Activated CD4-positive, alpha-beta memory T cell treated with anti-CD3 and anti-CD28 coated beads for 36 hours (primary cell): ENCODE data around the gene AP4S1. TPM values are rescaled to one million over a fixed set of nuclear protein-coding genes. Genes with fewer than 3 reads are reported as not detected.
"Not testable (repeated sequence)": the region's sequence is repeated elsewhere in the genome, so short reads cannot be mapped to it uniquely, and the experiment has no call there.

ENCODE experiments used
- CTCF ChIA-PET: fragments of 350-600 bp; sonication (Branson Sonifier 250); formaldehyde crosslinking; loops from one replicate; lab custom pipeline; 2021; ENCODE audit warnings: antibody characterized with exemption, inconsistent platforms; lab: Charles Lee
- POLR2A ChIA-PET: fragments of 350-600 bp; sonication (Branson Sonifier 250); formaldehyde crosslinking; loops from one replicate; lab custom pipeline; 2021; ENCODE audit warnings: antibody characterized with exemption; lab: Charles Lee
- DNase-seq: peaks from one replicate; pipeline ENCODE4 v3.0.0-alpha.2; 2020
- H3K27ac Mint-ChIP-seq: one replicate; pipeline ENCODE4 v1.8.0; 2021; ENCODE audit warnings: mixed read lengths
- H3K27me3 Mint-ChIP-seq: one replicate; pipeline ENCODE4 v1.8.0; 2021; ENCODE audit warnings: mixed read lengths
- H3K36me3 Mint-ChIP-seq: one replicate; pipeline ENCODE4 v1.8.0; 2021; ENCODE audit warnings: mixed read lengths
- H3K4me1 Mint-ChIP-seq: one replicate; pipeline ENCODE4 v1.8.0; 2021; ENCODE audit warnings: low read depth, mixed read lengths
- H3K4me3 Mint-ChIP-seq: one replicate; pipeline ENCODE4 v1.8.0; 2021; ENCODE audit warnings: mild to moderate bottlenecking, mixed read lengths
- H3K9me3 Mint-ChIP-seq: one replicate; pipeline ENCODE4 v1.8.0; 2021; ENCODE audit warnings: mixed read lengths
- intact Hi-C: fragments of 100-400 bp; cut with micrococcal nuclease; formaldehyde crosslinking; loops from one replicate; pipeline ENCODE4 v1.15.1; 2023
- total RNA-seq, 2 experiments: library from RNA; stranded (reverse); gene quantifications; one replicate each; pipeline ENCODE4 v1.2.3, GENCODE V29; 2021

Gene AP4S1
- total RNA-seq, 2 experiments from 2014 or later = 3.9 to 5.9 TPM

DNA sequence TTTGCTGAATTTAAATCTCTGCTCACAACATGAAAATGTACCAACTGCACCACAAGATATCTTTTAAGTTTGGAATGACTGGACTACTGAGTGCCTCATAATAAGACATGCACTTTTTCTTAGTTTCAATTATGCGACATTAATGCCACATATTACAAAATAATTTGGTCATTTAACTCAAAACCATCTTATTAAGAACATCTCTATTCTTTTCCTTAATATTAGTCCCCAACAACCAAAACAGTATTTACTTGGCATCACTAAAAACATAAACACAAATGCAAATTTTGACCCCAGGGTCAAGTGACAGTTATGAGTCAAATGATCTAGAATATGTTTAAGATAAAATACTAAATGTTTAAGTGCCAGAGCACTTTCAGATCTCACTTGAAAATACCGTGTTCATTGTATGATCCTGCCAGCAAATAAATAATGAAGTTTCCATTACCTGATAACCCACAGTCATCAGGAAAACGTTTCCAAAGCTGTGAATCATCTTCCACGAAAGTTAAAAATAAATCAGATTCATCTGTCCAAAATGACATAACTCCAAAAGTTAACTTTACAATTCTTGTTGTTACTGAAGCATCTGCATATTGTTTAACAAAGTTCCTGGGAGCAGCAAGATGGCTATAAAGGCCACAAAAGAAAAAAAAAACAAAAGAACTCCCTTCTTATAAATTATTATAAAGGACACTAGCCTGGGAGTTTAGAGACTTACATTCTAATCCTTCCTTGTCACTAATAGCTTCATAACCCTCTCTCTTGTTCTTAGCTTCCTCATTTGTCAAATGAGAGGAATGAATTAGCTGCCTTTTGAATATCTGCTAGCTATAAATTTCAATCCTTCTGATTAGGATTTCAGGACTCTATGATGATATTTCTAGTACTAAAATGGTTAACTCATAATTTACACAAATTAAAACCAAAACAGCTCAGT, 30.5 kb upstream of the AP4S1 start:
- intact Hi-C loops = loop anchor here (1.0 to 10.0 kb wide), 2 partner anchors 31 to 210 kb away; partner anchors contain the start of genes HECTD1 and STRN3
- no peaks in the 10 kb centered on the region for H3K27me3 Mint-ChIP-seq
- CTCF ChIA-PET = interaction anchor here (0.7 to 1.0 kb wide), 2 partner anchors 15 to 60 kb away, joined by 3 to 5 read pairs; no protein-coding TSS in a partner anchor
- DNase-seq = no peak
- H3K4me3 Mint-ChIP-seq = no peak overlapping the region
- peaks cover 19% of the 10 kb centered on the region for H3K9me3 Mint-ChIP-seq
- H3K36me3 Mint-ChIP-seq = peaks cover 24% of the 10 kb centered on the region
- H3K27ac Mint-ChIP-seq = peak overlapping the region; percentile 52
- POLR2A ChIA-PET = interaction anchor here (0.9 kb wide), 1 partner anchor 32 kb away, joined by 3 read pairs; no protein-coding TSS in a partner anchor
- peaks cover 44% of the 10 kb centered on the region for H3K4me1 Mint-ChIP-seq

- Mint-ChIP-seq H3K36me3 (peaks cover 26% of the 10 kb centered on the region), H3K9me3 (peaks cover 19% of the 10 kb centered on the region), H3K4me3 (no peak overlapping the region), H3K27ac (no peak overlapping the region), H3K27me3 (no peaks in the 10 kb centered on the region), H3K4me1 (peaks cover 44% of the 10 kb centered on the region)
- intact Hi-C loops = loop anchor here (1.0 to 10.0 kb wide), 2 partner anchors 31 to 209 kb away; partner anchors contain the start of genes HECTD1 and STRN3
- no peak for DNase-seq
- ChIA-PET POLR2A (interaction anchor here (0.7 to 1.0 kb wide), 3 partner anchors 9 to 212 kb away, joined by 3 read pairs; partner anchors contain the start of gene HECTD1), CTCF (interaction anchor here (0.7 to 1.0 kb wide), 2 partner anchors 16 to 59 kb away, joined by 3 to 5 read pairs; no protein-coding TSS in a partner anchor)
These were observed 29.8 kb upstream of the AP4S1 start for GRCh38 chr14:30995689-30996088.

DNA sequence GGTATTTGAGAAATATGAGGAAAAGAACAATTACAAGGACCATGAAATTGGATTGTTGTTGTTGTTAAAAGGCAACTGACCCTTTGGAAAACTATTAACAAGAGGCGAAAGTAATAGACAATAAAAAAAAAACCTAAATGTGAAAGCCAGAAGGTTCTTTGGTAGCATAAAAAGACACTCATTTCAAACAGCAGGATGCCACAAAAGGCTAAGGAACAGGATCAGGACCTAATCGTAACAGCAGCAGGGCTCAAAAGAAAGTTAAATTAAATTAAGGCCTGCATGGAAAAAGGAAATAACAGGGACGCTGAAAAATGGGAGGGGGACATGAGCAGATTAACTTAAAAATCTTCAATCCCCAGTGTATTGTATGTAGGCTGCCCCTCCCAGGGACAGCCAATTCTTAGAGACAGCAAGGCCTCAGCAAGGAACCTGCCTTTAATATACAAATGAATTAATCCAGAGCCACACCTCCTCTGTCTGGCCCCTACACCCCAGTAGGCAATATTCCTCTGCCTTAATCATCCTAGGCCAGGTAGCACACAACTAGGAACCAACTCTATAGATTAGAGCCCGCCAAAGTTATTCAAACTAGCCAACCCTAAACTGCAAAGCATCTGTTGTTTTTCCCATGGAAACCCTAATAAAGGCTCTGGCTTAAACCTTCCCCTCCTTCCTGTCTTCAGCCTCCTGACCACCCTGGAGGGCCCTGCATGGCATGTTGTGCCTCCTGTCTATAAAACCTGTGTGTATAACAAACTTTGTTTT, 28.4 kb upstream of the AP4S1 start:
- ChIA-PET POLR2A (interaction anchor here (1.0 kb wide), 1 partner anchor 211 kb away, joined by 3 read pairs; the partner anchor contains the start of gene HECTD1), CTCF (no interaction called here)
- Mint-ChIP-seq H3K27ac (no peak overlapping the region), H3K4me1 (peaks cover 39% of the 10 kb centered on the region), H3K9me3 (peaks cover 19% of the 10 kb centered on the region), H3K36me3 (peaks cover 34% of the 10 kb centered on the region), H3K27me3 (no peaks in the 10 kb centered on the region), H3K4me3 (no peak overlapping the region)
- no peak for DNase-seq
- intact Hi-C loops = loop anchor here (10.0 kb wide), 1 partner anchor 208 kb away; the partner anchor contains the start of gene HECTD1

DNA sequence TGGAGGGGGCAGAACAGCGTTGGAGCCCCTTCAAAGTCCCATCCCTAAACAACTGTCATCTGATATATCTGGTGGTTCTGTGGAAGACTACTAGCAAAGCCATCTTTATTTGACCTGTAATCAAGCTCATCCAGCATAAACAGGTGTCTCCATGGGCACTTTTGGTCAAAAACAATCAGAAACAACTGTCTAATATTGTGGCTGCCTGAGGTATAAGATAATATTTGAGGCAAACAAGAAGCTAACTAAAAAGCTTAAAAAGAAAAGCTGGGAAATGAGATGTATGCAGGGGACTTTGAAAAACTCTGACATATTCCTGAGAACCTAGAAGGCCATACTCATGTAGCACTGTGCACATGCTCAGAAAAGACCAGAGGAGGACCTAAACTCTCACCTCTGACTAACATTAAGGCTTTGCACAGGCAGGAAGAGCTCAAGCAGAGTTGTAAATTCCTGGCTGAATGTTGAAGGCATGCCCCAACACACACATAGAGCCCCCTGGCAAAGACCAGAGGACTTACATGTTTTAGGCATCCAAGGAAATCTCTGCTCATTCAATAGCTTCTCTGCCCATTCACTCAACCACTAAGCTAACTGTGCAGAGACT, 27.2 kb upstream of the AP4S1 start:
- POLR2A ChIA-PET = no interaction called here
- peaks cover 35% of the 10 kb centered on the region for H3K4me1 Mint-ChIP-seq
- CTCF ChIA-PET = no interaction called here

DNA sequence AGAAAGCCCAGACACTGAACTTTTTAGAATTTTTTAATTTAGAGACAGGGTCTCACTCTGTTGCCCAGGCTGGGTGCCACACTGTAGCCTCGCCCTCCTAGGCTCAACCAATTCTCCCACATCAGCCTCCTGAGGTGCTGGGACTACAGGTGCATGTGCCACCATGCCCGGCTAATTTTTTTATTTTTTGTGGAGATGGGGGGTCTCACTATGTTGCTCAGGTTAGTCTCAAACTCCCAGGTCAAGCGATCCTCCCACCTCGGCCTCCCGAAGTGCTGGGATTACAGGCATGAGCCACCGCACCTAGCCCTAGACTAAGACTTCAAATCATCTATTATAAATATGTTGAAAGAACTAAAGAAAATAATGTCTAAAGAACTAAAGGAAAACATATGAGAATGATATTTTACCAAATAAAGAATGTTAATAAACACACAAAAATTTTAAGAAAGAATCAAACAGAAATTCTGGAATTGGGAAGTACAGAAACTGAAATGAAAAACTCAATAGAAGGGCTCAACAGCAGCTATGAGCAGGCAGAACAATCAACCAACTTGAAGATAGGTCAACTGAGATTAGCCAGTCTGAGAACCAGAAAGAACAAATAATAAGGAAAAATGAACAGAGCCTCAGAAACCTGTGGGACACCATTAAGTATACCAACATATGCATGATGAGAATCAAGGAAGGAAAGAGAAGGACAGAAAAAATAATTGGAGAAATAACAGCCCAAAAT, 26.2 kb upstream of the AP4S1 start:
- Mint-ChIP-seq H3K27ac (no peak overlapping the region), H3K4me1 (peaks cover 33% of the 10 kb centered on the region), H3K27me3 (no peaks in the 10 kb centered on the region), H3K4me3 (no peak overlapping the region), H3K9me3 (peaks cover 19% of the 10 kb centered on the region), H3K36me3 (peaks cover 37% of the 10 kb centered on the region)
- CTCF ChIA-PET = no interaction called here
- no peak for DNase-seq
- POLR2A ChIA-PET = no interaction called here
- intact Hi-C loops = loop anchor here (10.0 kb wide), 1 partner anchor 206 kb away; the partner anchor contains the start of gene HECTD1

More for the DNA sequence above, 27.2 kb upstream of the AP4S1 start:
- Mint-ChIP-seq H3K27ac (no peak overlapping the region), H3K36me3 (peaks cover 37% of the 10 kb centered on the region), H3K27me3 (no peaks in the 10 kb centered on the region), H3K4me3 (no peak overlapping the region), H3K9me3 (peaks cover 19% of the 10 kb centered on the region)
- intact Hi-C loops = loop anchor here (10.0 kb wide), 1 partner anchor 207 kb away; the partner anchor contains the start of gene HECTD1
- DNase-seq = no peak

GRCh38 chr14:31000629-31001338, 24.7 kb upstream of the AP4S1 start:
- CTCF ChIA-PET = interaction anchor here (0.7 kb wide), 2 partner anchors 33 to 74 kb away, joined by 3 read pairs; no protein-coding TSS in a partner anchor
- Mint-ChIP-seq H3K27ac (no peak overlapping the region), H3K4me3 (no peak overlapping the region), H3K4me1 (peaks cover 20% of the 10 kb centered on the region), H3K9me3 (peaks cover 19% of the 10 kb centered on the region), H3K36me3 (peaks cover 44% of the 10 kb centered on the region), H3K27me3 (no peaks in the 10 kb centered on the region)
- intact Hi-C loops = no loop called here
- no peak for DNase-seq
- POLR2A ChIA-PET = no interaction called here

DNA sequence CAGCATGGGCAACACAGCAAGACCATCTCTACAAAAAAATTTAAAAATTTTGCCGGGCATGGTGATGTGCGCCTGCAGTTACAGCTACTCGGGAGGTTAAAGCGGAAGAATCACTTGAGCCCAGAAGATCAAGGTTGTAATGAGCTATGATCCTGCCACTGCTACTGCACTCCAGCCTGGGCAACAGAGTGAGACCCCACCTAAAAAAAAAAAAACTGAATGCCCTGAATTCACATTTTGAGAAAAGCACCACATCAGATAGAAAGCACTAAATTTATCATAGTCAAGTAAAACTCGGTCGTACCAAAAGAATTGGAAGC, 24.1 kb upstream of the AP4S1 start:
- H3K36me3 Mint-ChIP-seq = peaks cover 44% of the 10 kb centered on the region
- peaks cover 15% of the 10 kb centered on the region for H3K4me1 Mint-ChIP-seq
- H3K27ac Mint-ChIP-seq = no peak overlapping the region
- ChIA-PET CTCF (interaction anchor here (0.7 kb wide), 1 partner anchor 34 kb away, joined by 3 read pairs; no protein-coding TSS in a partner anchor), POLR2A (no interaction called here)
- DNase-seq = no peak
- H3K27me3 Mint-ChIP-seq = no peaks in the 10 kb centered on the region
- intact Hi-C loops = no loop called here
- no peak overlapping the region for H3K4me3 Mint-ChIP-seq
- H3K9me3 Mint-ChIP-seq = peaks cover 19% of the 10 kb centered on the region

DNA sequence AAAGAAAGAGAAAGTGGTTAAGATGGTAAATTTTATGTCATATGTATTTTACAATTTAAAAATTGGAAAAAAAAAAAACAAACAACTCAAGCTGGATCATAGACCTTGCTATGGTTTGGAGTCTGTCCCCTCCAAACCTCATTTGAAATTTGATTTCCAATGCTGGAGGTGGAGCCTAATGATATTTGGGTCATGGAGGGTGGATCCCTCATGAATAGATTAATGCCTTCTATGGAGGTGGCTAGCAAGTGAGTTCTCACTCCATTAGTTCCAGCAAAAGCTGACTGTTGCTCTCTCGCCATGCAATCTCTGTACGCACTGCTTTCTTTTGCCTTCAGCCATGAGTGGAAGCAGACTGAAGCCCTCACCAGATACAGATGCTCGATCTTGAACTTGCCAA, 22.2 kb upstream of the AP4S1 start:
- POLR2A ChIA-PET = interaction anchor here (0.7 kb wide), 1 partner anchor 1053 kb away, joined by 9 read pairs; no protein-coding TSS in a partner anchor
- CTCF ChIA-PET = no interaction called here
- Mint-ChIP-seq H3K9me3 (peaks cover 10% of the 10 kb centered on the region), H3K27me3 (no peaks in the 10 kb centered on the region), H3K4me1 (peaks cover 7% of the 10 kb centered on the region), H3K36me3 (peaks cover 35% of the 10 kb centered on the region), H3K27ac (no peak overlapping the region), H3K4me3 (no peak overlapping the region)
- no peak for DNase-seq
- intact Hi-C loops = no loop called here

GRCh38 chr14:31004007-31004406, 21.4 kb upstream of the AP4S1 start:
- H3K27me3 Mint-ChIP-seq, intact Hi-C loops, H3K9me3 Mint-ChIP-seq, H3K4me3 Mint-ChIP-seq, CTCF ChIA-PET, POLR2A ChIA-PET, H3K4me1 Mint-ChIP-seq, DNase-seq, H3K27ac Mint-ChIP-seq: not testable (repeated sequence)
- peaks cover 29% of the 10 kb centered on the region for H3K36me3 Mint-ChIP-seq

GRCh38 chr14:31006703-31007102, 18.7 kb upstream of the AP4S1 start:
- POLR2A ChIA-PET = no interaction called here

More at GRCh38 chr14:31006703-31007102, 18.7 kb upstream of the AP4S1 start:
- Mint-ChIP-seq H3K27me3 (no peaks in the 10 kb centered on the region), H3K9me3 (no peaks in the 10 kb centered on the region), H3K36me3 (peaks cover 13% of the 10 kb centered on the region), H3K4me1 (peaks cover 5% of the 10 kb centered on the region), H3K4me3 (no peak overlapping the region), H3K27ac (no peak overlapping the region)
- DNase-seq = no peak
- intact Hi-C loops = no loop called here
- CTCF ChIA-PET = no interaction called here
